Fibroblast of pulmonary artery (primary cell): ENCODE results near the gene NLRP10.

Source experiments
- DNase-seq: peaks from one replicate; pipeline ENCODE4 v3.0.0-alpha.2; 2010; ENCODE audit warnings: low read depth
- H3K4me3 ChIP-seq: replicated peaks from 2 replicates; pipeline ENCODE4 v1.5.1; 2011; ENCODE audit warnings: low read depth, mild to moderate bottlenecking, control low read depth, low read length, moderate library complexity
- CTCF ChIP-seq: IDR thresholded peaks from 2 replicates; pipeline ENCODE4 v1.5.1; 2011; ENCODE audit warnings: mild to moderate bottlenecking, control low read depth, low read length, inconsistent platforms; ENCODE audit errors: missing control alignments

The NLRP10 gene

GRCh38 chr11:7965386-7965785 is at the start of gene NLRP10:
NLRP10 (minus strand) TSS chr11:7965447; CDS start chr11:7963495, 1,952 bp downstream.
- no peak for DNase-seq
- no peak within 1 kb of the TSS for H3K4me3 ChIP-seq
- TF ChIP-seq CTCF, result no peak

GRCh38 chr11:8013833-8014232 is 48.6 kb upstream of the NLRP10 start:
- TF ChIP-seq CTCF, result no peak
- H3K4me3 ChIP-seq, result no peak overlapping the region
- DNase-seq, result no peak

GRCh38 chr11:8011981-8012444 is 46.8 kb upstream of the NLRP10 start:
- no peak overlapping the region for H3K4me3 ChIP-seq
- no peak for TF ChIP-seq CTCF
- peak; percentile 71 for DNase-seq

- TF ChIP-seq CTCF, result no peak
- no peak overlapping the region for H3K4me3 ChIP-seq
- DNase-seq, result no peak
Measured at GRCh38 chr11:8011371-8011770, 46.1 kb upstream of the NLRP10 start.

- TF ChIP-seq CTCF, result no peak
- H3K4me3 ChIP-seq, result no peak overlapping the region
- DNase-seq, result no peak
Measured at GRCh38 chr11:8009856-8010255, 44.6 kb upstream of the NLRP10 start.

- no peak for DNase-seq
- no peak for TF ChIP-seq CTCF
Measured at GRCh38 chr11:8008212-8008611, 43.0 kb upstream of the NLRP10 start.

GRCh38 chr11:8006349-8006977 is 41.2 kb upstream of the NLRP10 start:
- no peak overlapping the region for H3K4me3 ChIP-seq
- DNase-seq, result peak; percentile 78
- TF ChIP-seq CTCF, result peak; percentile 97

More at GRCh38 chr11:8008212-8008611, 43.0 kb upstream of the NLRP10 start:
- H3K4me3 ChIP-seq, result no peak overlapping the region
